Endothelial cell of umbilical vein (primary cell): Measurements from ENCODE around the gene GSTK1.

Experiments used
- CTCF ChIP-seq, 2 donors: IDR thresholded peaks; 1 replicate in 1 of 2; 2 replicates in 1 of 2; pipeline ENCODE4 v1.5.1; 2011; ENCODE audit warnings: low read length in 2 of 2, mild to moderate bottlenecking in 2 of 2, moderate library complexity in 2 of 2, control low read depth in 1 of 2, inconsistent platforms in 1 of 2, low read depth in 1 of 2; ENCODE audit not compliant: insufficient read depth in 1 of 2; ENCODE audit errors: extremely low read depth in 1 of 2
- EZH2 ChIP-seq: IDR thresholded peaks from 2 replicates; pipeline ENCODE4 v1.6.1; 2012; ENCODE audit warnings: borderline replicate concordance, low read depth, mild to moderate bottlenecking, moderate library complexity, low read length, inconsistent platforms; ENCODE audit not compliant: severe bottlenecking
- GATA2 ChIP-seq: IDR thresholded peaks from 2 replicates; pipeline ENCODE4 v1.7.0; 2011; ENCODE audit warnings: low read depth, mild to moderate bottlenecking, moderate library complexity, mixed read lengths, low read length; ENCODE audit not compliant: insufficient read length, insufficient read depth
- MAX ChIP-seq: IDR thresholded peaks from 2 replicates; pipeline ENCODE4 v1.6.1; 2011; ENCODE audit not compliant: insufficient read depth, insufficient read length
- POLR2A ChIP-seq: IDR thresholded peaks from 2 replicates; pipeline ENCODE4 v1.6.1; 2012; ENCODE audit warnings: low read depth, mild to moderate bottlenecking, control low read depth, low read length
- POLR2AphosphoS5 ChIP-seq: IDR thresholded peaks from 2 replicates; pipeline ENCODE4 v1.6.1; 2012; ENCODE audit warnings: low read depth, mild to moderate bottlenecking, control low read depth, low read length, moderate library complexity; ENCODE audit not compliant: insufficient read depth

- TF ChIP-seq EZH2 (no peak), CTCF (IDR thresholded peaks at IDR 0.05; ENCODE audit: extremely low read depth in 1 of 2, insufficient read depth in 1 of 2, low read depth in 1 of 2, low read length in 2 of 2) (no peak), POLR2A (no peak), POLR2AphosphoS5 (no peak), MAX (no peak), GATA2 (no peak)
Observed at GRCh38 chr7:143292876-143293275, 29.6 kb downstream of the GSTK1 start.
